Activated gamma-delta T cell (primary cell): ENCODE measurements around the gene RFNG.

Experiments
- DNase-seq: peaks from one replicate; lab custom pipeline; 2025; lab: John Stamatoyannopoulos, UW

The RFNG gene

DNA sequence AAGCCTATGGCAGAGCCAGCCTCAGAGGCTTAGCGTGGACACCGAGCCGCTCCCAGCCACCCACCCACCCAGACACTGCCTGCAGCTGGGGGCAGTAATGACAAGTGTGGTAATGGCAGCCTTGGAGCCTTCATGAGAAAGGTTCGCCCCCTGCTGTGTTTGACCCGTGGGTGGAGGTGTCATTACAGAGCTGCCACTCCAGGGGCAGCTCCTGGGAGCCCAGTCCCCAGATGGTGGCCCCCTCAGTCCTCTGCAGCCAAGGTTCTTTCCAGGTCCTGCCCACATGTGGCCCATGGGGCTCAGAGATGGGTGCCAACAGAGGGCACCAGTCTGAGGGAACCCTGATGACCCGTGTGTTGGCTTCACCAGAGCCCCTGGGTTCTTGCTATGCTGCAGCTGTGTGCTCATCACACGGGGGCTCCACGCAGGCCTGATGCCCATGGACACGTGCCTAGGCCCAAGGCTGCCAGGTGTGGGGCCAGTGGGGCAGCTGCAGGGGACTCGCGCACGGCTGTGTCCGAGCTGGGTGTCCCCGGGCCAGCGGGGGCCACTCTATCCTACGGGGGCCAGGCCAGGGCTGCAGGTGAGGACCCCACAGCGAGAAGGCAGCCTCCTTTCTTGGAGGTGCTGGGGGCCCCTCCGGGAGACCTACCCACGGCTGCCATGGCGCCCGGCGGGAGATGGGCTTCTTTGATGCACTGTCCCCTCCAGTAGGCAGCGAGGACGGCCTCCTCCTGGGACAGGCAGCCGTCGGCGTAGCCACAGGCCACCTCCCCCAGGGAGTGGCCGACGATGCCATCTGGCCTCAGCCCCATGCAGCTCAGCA, 38.3 kb upstream of the RFNG start:
- no peak for DNase-seq

DNA sequence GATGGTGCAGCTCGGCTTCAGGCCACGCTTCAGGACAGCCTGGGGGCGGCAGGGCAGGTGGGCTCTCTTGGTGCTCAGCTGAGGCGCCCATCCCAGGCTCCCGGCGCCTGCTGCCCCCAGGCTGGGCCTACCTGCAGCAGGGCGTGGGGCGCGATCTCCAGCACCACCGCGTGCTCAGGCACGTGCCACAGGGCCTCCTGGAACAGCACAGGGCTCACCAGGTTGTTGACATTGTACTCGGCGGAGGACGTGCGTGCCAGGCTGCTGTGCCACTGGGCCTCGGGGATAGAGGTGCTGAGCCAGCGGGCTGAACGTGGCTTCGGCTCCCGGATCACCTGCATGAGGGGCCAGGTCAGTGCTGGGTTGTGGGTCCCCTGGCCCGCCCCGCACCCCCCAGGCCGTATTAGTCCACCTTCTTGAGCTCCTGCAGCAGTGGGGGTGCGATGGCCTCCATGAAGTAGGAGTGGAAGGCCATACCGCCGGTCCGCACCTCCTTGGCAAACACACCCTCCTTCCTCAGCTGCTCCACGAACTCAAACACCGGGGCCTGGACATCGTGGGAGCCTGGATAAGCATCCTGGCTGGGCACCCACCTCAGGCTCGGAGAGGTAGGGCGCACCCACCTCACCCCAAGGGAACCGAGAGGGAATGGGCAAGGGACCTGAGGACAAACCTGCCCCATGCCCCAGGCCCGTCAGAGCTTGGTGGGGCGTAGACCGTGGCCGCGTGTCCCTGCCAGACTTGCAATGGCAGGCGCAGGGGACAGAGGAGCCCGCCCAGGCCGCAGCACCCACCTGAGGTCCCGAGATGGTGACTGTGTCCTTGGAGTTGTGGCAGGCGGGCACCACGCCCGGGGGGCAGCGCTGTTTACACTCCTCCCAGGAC, 37.5 kb upstream of the RFNG start:
- no peak for DNase-seq

DNA sequence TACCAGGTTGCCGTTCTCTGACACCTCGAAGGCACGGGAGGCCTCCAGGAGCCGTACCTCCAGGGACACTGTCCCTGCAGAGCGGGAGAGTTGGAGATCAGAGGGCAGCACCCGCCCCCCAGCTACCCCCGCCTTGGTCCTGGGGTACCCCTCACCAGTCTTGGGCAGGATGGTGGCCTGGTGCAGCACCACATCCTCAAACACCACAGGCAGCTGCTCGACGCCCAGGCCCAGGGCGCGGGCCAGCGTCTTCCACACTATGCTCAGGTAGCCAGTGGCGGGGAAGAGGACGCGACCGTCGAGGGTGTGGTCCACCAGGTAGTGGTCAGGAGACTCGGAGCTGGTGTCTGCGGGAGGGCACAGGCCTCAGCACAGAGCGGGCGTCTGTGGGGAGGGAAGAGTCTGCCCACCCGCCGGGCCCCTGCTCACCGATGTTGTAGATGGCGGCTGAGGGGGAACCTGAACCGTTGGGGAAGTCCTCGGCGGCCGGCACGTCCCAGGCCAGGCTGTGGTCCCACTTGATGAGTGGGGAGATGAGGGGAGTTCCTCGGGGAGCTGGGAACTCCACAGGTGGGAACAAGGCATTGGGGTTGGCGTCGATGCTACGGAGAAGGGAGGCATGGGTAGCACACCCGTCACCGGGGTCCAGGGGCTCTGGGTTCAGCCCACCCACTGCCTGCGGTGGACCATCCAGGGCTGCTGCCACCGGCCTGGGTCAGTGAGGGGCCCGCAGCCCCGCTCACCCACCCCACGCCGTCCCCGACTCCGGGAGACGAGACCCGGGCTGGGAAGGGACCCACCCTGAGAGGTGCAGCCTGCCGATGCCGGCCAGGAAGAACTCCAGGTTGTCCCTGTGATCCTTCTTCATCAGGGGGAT, 36.6 kb upstream of the RFNG start:
- DNase-seq = no peak

DNA sequence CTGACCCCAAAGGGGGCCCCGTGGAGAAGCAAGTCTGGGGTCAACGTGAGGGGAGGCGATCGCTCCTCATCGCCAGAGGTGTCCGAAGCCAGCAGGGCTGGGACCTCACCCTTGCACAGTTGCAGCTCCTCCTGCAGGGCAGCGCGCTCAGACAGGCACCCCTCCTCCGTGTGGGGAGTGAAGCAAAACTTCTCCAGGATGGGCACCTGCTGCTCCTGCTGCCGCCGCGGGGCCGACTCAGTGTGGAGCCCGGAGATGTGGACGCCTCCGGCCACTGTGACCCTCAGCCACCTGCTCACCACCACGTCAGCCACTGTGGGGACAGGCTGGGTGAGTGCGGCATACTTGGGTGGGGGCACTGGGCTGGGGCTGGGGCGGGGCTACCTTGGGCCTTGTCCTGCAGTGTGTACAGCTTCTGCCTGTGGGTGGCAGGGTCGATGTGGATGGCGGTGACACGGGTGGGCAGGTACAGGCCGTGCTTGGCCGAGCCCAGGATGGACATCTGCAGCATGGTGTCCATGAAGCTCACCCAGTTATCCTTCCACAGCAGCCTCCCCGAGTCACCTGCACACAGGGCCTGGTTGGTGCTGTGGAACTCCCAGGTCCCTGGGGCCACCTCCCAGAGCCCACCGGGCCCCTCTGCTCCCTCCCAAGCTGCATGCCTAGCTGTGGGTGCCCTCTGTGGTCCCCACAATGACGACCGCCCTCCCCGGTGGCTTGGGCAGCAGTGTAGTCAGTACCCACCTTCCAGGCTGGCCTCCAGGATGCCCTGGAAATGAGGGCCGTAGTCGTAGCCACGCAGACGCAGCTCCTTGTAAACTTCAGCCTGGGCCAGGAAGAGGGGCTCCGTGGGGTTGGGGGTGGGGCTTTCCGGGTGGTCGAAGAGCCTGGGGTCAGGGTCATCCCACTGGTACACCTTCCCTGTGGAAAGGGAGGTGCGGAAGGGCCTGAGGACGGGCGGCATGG, 35.6 kb upstream of the RFNG start:
- DNase-seq = no peak

DNA sequence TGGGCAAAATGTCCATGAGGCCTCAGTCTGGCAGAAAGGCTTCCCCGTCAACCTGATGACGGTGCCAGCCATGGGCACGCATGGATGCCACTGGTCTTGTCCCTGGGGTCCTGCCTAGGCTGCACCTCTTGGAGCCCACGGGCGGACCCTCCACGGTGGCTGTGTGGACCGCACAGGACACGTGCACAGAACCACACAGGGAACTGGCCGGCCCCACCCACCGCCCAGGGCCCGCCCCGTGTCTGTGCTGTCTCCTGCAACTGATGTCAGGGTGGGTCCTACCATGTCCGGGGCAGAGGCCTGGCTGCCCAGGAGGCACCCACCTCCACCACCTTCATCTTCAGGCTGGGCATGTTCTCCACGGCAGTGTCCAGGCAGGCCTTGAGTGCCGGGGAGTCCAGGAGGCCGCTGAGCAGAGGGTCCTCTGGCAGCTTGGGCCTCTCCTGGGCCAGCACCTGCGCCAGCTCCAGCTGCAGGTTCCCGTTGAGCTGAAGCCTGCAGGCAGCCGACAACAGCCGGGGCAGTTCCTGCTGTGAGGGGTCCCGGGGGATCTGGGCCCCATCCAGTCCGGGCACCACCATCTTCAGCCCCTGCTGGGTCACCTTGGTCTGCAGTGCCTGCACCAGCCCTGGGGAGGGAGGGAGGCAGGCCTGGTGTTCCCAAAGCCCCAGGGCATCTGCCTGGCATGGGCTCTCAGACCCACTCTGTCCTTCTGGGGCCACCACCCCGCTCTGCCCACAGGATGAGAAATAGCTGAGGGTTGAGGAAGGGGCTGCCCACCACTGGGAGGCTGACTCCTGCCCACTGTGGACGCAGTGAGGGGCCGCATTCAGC, 34.5 kb upstream of the RFNG start:
- DNase-seq = no peak

DNA sequence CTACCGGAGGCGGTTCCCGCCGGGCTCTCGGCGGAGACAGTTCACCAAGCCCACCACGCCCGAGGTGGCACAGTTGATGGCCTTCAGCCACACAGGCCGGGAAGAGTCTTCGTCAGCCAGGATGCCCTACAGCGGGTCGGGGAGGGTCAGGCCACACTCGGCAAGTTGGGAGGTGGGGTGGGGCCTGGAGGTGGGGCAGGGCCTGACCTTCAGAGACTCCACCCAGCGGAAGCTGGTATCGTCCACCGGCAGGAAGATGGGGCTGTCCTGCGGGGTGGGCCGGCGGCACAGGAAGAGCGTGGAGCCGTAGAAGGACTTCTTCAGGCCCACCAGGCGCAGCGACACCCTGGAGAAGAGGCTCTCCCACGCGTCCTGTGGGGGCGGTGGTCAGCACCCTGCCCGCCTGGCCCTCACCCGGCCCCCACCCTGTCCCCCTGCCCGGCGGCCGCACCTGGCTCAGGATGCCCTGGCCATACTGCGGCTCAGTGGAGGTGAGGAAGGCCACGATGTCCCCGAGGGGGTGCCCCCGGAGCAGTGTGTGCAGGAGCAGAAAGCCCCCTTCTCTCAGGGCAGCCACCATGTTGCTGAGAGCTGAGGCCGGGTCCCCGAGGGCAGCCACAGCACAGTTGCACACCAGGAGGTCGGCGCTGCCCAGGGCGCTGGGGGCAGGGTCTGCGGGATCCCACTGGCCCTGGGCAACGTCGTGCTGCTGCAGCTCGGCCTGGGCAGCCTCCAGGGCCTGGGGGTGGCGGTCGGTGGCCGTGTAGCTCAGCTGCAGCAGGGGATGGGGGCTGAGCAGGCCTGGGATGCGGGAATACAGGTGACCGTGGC, 33.6 kb upstream of the RFNG start:
- DNase-seq = no peak

DNA sequence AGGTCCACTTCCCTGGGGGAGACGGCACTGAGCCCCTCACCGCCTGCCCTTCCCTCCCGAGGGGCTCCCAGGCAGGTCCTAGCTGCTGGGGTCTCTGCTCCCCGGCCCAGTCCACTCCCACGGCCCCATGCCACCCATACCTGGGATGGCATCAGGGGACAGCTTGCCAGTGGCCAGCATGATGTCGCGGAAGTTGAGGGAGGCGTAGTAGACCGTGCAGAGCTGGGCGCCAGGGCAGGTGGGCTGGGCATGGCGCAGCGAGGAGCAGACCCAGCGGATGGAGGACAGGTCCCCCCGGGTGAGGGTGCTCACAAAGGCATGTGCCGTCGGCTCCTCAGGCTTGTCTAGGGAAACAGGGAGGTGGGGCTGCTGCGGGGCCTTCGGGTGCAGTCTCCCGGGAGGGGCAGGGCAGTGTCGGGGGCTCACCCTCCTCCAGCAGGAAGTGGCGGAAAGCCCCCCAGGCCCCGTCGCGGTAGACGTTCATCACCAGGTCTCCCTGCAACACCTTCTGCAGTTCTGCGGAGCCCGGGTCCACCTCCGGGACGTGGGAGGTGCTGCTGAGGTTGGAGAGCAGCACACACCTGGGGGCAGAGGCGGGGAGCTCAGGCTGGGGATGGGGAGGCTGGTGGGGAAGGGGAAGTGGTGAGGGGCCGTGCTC, 32.9 kb upstream of the RFNG start:
- DNase-seq = no peak

DNA sequence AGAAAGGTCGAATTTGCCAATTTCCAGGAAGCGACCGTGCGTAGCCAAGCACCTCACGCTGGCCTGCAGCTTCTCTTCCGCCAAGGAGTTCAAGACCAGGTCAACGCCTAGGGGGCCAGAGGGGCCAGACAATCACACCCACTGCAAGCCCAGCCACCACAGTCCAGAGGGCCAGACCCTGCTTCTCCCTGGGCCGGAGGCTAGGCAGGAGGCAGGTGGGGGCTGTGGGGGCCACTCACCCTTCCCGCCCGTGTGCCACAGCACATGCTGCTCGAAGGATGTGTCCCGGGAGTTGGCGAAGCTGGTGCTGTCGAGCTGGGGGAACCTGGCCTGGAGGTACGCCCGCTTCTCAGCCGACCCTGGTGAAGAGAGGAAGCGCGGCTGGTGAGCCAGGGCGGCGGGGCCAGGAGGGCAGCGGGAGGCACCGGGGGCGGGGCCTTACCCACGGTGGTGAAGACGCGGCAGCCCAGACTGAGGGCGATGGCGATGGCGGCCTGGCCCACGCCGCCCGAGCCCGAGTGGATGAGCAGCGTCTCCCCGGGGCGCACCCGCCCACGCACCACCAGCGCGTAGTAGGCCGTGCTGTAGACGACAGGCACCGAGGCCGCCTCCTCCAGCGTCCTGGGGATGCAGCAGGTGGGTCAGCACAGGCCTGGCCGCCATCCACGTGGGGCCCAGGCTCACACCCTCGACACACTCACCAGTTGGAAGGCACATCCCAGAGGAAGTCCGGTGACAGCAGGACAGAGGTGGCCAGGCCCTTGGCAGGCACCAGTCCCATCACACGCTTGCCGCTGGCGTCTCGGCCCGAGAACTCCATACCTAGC, 32.1 kb upstream of the RFNG start:
- no peak for DNase-seq

DNA sequence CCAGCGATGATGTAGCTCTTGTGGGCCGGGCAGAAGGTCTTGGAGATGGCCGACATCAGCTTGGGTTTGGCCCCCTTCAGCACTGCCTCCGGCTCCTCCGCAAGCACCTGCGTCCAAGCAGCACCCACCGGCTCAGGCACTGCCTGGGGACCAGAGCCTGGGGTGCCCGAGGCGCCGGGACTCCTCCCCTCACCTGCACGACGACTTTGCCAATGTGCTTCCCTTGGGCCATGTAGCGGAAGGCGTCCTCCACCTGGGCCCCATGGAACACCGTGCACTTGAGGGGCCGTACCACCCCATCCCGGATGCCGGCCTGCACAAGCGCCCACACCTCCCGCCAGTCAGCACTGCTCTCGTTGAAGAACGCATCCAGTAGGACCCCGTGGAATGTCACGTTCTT, 31.4 kb upstream of the RFNG start:
- DNase-seq = no peak

DNA sequence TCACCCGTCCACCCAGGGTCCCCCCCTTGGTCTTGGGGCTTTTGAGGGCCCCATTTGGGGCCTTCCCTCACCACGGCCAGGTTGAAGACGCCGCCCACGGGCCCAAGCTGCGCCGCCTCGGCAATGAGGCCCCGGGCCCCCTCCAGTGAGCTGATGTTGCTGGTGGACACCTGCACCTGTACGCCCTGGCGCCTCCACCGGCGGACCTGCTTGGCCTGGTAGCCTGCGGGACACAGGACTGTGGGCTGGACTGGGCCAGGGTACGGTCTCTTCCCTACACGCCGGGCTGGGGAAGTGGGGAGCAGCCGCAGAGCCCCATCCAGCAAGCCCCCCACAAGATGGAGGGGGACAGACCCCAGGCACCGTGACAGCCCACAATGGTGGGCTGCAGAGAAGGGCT, 30.8 kb upstream of the RFNG start:
- no peak for DNase-seq

DNA sequence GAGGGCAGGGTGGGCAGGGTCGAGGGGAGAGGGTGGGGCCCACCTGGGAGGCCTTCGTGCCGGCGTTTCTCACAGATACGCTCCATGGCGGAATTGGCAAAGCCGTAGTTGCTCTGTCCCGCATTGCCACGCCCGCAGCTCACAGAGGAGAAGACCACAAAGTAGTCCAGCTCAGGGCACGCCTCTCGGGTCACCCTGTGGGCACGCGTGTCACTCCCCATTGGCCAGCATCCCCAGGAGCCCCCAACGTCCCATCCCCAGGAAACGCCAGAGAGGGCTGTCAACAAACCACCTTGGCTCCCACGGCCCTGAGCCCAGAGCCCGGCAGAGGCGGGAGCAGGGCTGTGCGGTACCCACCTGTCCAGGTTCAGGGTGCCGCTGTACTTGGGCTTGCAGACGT, 30.4 kb upstream of the RFNG start:
- no peak for DNase-seq

DNA sequence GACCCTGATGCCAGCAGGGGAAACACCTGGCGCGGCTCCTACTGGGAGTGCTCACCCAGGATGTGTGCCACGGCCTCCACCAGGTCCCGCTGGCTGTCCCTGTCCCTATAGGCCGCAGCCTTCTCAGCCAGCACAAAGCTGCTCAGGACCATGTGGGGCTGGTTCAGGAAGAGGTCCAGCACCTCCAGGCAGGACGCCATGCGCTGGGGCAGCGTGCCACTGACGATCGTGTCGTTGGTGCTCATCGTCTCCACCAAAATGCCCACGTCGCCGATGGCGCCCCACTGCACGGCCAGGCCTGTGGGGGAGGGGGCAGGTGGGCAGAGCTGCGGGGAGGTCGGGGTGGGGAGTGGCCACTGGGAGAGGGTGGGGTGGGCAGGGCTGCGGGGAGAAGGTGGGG, 29.9 kb upstream of the RFNG start:
- DNase-seq = no peak

DNA sequence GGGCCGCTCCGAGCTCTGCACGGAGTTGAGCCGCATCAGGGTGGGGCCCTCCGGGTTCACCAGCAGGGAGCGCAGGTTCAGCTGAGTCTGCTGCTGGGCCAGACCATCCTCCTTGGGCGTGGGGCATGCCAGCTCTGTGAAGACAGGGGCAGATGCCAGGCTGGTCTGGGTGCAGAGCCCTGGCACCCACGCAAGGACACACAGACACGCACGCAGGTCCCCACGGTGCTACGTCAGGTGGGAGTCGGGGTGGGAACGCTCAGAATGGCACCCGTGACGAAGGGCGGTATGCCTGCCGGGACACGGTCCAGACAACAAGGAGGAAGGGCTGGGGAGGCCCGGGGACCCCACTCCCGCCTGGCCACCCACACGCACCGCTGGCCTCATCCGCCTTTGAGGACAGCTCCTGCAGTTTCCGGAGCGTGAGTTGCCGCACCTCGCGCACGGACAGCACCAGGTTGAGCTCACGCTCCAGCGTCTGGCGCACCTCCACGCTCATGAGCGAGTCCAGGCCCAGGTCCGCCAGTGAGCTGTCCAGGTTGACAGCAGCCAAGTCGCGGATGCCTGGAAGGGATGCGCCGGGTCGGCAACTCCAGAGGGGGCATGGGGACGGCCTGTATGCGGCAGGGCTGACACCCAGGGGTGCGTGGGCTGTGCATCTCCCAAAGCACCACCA, 29.3 kb upstream of the RFNG start:
- no peak for DNase-seq

DNA sequence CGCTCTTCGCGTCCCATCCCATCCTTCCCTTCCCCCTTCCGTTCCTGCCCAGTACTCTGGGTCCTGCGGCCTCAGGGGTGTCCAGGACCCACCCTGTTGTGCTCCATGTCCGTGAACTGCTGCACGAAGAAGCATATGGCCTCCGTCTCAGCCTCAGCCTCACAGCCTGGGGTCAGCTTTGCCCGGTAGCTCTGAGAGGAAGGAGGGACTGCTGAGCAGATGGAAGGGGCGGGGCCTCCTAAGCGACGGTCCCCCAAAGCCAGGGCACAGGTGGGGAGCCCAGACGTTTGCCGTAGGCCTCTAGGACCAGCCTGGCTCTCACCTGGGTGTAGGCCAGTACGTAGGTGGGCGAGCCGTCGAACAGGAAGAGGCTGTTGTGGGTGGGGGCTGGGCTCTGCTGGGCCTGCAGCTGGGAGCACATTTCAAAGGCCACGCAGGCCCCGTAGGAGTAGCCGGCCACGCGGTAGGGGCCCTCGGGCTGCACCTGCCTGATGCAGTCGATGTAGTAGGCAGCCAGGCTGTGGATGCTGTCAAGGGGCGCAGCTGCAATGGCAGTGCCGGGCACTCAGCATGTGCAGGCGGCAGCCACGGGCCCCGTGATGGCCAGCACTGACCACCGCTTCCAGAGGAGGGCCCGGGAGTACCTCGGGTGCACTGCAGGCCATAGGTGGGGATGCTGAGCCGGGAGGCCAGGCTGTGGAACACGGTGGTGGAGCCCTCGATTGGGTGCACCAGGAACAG, 28.6 kb upstream of the RFNG start:
- DNase-seq = no peak

DNA sequence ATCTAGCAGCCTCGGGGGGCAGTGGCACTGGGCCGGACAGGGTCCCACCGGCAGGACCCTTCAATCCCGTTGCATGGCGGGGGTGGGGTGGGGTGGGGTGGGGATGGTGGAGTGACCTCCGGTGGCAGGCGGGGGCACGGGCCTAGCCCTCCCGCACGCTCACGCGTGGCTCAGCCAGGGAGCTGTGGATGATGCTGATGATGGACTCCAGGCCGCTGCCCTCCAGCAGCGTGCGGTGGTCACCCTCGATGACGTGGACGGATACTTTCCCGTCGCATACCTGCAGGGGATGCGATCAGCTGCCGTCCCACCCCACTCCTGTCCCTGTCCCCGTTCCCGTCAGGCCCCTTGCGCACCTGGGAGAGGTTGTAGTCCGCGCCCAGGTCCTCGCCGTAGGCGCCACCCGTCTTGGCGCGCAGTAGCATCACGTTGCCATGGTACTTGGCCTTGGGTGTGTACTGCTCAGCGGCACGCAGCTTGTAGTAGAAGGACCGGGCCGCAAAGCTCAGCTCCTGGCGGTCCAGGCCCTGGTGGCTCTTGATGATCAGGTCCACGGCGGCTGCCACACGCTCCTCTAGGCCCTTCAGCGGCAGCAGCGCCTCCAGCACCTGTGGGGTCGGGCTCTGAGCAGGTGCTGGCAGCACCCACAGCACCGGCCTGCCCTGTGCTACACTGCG, 27.5 kb upstream of the RFNG start:
- no peak for DNase-seq

DNA sequence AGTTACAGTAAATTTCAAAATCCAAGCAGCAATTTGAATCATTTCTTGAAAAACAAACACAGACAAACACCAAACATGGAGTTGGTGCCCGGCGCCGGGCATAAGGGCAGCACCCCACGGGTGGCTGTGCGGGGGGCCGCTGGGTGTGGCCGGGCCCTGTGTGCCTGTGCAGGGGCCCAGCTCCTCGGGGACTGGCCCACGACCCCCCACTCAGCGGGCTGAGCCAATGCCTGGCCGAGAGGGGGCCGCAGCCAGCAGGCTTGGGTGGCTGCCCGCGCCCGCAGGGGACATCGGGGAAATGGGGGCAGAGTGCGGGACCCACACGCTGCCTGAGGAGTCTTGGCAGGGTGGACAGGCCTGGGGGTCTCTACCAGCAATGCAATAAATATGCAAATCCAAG, 26.8 kb upstream of the RFNG start:
- no peak for DNase-seq
